ENCODE data around the gene CYP2A7.
"Not testable (repeated sequence)": the region's sequence is repeated elsewhere in the genome, so short reads cannot be mapped to it uniquely, and the experiment has no call there.

Gene CYP2A7

DNA sequence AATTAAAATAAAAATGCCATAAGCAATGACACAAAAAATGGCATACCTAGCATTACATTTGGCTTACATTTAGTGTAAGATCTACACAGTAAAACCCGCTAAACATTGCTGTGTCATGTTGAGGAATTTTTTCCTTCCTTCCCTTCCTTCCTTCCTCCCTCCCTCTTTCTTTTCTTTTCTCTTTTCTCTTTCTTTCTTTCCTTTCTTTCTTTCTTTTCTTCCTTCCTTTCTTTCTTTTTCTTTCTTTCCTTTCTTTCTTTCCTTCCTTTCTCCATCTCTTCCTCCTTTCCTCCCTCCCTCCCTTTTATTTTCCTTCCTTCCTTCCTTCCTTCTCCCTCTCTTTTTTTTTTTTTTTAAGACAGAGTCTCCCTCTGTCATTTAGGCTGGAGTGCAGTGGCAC lies 43.6 kb downstream of the CYP2A7 start:
- DNase-seq: not testable (repeated sequence)

DNA sequence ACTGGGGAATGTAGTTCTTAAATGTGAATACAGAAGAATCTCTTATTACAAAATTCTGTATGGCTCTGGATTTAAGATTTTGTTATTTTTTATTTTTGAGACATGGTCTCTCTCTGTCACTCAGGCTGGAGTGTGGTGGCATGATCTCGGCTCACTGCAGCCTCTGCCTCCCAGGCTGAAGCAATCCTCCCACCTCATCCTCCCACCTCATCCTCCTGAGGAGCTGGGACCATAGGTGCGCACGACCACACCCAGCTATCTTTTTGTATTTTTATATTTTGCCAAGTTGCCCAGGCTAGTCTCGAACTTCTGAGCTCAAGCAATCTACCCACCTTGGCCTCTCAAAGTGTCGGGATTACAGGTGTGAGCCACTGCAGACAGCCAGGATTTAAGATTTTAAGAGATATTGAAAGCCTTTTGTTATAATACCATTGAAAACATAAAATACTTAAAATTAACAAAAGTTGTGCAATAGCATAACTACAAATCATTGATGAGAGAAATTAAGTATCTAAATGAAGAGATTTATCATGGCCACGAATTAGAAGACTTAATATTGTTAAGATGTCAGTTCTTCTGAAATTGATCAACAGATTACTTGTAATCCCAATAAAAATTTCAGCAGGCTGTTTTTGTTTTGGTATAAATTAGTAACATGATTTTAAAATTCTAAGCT lies 45.1 kb downstream of the CYP2A7 start:
- DNase-seq: no peak

DNA sequence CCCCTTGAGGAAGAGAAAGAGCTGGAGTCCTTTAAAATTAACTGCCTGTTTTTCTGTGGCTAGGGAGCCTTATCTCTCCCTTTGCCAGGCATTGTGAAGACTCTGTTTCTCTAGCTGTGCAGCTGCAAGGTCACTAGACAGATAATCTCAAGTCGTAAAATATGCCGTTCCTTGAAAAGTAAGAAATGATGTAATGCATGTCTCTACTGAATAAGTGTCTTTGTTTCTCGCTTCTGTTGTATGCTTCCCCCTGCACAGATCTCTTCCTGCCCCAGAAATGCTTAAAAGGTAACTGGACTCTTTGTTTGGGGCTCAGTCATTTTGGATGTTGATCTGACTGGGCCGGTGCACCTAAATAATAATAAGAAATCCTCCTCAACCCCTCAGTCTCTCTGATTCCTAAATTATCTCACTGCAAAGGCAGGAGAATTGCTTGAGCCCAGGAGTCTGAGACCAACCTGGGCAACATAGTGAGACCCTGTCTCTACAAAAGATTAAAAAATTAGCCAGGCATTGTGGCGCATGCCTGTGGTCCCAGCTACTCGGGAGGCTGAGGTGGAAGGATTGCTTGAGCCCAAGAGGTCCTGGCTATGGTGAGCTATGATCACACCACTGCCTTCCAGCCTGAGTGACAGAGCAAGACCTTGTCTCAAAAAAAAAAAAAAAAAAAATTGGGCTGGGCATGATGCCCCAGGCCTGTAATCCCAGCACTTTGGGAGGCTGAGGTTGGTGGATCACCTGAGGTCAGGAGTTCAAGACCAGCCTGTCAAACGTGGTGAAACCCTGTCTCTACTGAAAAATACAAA lies 48.1 kb downstream of the CYP2A7 start:
- not testable (repeated sequence) for DNase-seq

DNA sequence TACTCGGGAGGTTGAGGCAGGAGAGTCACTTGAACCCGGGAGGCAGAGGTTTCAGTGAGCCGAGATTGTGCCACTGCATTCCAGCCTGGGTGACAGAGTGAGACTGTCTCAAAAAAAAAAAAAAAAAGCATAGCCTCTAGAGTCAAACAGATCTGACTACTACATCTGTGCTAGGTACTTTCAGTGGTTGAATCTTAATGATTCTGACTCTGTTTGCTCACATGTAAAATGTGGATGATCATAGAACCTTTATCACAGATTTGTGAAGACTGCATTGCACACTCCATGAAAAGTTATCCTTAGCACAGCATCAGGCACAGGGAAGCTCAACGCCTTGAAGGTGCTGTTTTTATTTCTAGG lies 49.6 kb downstream of the CYP2A7 start:
- DNase-seq: not testable (repeated sequence)

DNA sequence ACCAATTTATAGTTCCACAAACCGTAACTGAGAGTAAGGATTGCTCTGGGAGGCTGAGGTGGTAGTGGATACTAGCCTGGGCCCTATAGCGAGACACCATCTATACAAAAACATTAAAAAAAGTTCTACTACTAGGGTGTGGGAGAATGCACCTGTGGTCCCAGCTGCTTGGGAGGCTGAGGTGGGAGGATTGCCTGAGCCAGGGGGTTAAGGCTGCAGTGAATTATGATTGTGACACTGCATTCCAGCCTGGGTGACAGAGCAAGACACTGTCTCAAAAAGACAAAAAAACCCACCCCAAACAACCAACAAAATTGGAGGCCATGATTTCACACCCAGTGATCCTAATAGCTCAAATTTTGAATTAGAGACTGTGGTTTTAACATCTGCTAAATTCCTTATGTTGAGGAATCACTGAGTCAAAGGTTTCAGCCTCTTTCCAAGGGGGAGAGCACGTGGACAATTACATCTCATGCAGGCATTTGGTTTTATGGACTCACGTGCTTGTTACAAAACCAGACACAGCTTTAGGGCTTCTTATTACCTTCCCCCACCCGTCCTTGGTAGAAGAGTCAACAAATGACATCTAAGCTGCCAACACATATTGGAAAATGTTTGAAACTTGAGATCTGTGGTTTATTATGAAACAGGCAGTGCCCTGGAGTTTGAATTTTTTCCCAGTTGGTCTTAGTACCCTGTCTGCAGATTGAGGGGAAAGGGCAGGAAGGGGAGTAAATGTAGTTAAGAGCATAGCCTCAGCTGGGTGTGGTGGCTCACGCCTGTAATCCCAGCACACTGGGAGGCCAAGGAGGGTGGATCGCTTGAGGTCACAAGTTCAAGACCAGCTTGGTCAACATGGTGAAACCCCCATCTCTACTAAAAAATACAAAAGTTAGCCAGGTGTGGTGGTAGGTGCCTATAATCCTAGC lies 50.3 kb downstream of the CYP2A7 start:
- DNase-seq: no peak

DNA sequence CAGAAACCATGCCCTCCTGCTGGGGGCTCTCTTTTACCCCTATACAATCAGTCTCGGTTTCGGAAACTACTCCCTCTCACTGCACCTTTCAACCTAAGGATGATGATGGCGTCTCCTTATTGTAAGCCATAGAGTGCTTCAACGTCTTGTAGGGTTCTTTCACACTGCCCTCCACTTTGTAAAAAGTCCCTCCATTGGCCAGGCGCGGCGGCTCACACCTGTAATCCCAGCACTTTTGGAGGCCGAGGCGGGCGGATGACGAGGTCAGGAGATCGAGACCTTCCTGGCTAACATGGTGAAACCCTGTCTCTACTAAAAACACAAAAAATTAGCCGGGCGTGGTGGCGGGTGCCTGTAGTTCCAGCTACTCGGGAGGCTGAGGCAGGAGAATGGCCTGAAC lies 51.3 kb downstream of the CYP2A7 start:
- DNase-seq: not testable (repeated sequence)

DNA sequence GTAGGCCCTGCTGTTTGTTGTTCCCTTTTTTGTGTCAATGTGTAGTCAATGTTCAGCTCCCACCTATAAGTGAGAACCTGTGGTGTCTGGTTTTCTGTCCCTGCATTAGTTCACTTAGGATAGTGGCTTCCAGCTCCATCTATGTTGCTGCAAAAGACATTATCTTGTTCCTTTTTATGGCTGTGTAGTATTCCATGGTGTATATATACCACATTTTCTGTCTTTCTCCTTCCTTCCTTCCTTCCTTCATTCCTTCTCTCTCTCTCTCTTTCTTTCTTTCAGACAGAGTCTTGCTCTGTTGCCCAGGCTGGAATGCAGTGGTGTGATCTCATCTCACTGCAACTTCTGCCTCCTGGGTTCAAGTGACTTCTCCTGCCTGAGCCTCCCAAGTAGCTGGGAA lies 52.8 kb downstream of the CYP2A7 start:
- no peak for DNase-seq

DNA sequence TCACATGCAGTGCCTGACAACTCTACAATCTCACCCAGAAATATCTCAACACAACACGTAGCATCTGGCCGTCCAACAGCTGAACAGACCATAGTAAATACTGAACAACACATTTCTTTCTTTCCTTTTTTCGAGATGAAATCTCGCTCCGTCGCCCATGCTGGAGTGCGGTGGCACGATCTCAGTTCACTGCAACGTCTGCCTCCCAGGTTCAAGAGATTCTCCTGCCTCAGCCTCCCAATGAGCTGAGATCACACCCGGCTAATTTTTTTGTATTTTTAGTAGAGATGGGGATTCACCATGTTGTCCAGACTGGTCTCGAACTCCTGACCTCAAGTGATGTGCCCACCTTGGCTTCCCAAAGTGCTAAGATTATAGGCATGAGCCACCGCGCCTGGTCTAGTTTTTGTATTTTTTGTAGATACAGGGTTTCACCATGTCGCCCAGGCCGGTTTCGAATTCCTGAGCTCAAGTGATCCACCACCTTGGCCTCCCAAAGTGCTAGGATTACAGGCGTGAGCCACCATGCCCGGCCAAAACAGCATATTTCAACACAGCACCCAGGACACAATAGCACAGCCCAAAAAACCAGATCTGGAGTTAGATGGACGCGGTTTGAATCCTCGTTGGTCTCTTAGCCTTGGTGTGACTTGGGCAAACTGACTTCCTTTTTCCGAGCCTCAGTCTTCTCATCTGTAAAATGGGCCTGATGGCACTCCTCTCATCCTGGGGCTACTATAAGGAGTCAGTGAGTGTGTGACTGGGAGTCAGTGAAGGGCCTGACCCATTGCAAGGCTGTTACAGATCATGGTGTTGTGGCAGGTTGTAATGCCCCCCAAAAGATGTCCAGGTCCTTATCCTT lies 54.4 kb downstream of the CYP2A7 start:
- no peak for DNase-seq

DNA sequence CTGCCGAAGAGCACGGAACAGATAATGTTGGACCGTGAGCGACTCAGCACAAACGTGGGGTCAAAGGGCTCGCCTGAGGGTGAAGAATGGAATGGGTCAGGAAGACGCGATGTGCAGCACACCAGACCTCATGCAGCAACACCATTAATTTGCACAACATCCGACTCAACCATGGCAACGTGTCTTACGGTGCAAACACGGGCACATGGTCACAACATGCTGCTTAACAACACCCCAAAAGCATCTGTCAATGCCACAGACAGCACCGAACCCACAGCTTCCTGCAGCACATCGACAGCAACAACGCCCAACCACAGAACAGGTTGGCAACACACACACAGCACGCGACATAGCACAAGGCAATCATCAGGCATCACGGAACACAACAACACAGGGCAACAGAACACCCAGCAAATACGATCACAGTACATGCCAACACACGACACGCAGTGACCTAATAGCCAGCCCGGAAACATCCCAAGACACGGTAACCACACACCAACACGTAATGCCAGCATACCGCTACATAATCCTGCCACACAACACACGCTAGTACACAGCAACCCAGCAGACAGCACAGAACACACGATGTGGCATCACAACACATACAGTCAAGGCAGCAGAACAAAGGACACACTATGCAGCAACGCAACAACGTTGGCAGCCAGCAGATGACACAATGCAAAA lies 55.2 kb downstream of the CYP2A7 start:
- DNase-seq: not testable (repeated sequence)

DNA sequence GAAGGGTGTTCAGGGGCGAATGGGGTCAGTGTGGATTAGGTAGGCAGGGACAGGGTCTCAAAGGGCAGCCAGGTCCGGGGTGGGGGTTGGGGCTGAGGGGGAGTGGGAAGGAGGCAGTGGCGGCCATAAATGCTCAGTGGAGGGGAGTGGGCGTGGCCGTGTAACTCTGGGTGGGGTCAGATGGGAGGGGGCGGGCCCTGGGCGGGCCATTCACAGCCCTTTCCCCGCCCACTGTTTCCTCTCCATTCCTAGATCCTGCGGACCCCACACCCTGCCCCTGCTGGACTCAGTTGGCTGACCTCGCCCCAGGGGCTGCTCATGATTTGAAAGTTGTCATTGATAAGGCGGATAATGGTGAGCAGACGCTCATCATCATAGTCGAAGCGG lies 55.7 kb downstream of the CYP2A7 start:
- not testable (repeated sequence) for DNase-seq

DNA sequence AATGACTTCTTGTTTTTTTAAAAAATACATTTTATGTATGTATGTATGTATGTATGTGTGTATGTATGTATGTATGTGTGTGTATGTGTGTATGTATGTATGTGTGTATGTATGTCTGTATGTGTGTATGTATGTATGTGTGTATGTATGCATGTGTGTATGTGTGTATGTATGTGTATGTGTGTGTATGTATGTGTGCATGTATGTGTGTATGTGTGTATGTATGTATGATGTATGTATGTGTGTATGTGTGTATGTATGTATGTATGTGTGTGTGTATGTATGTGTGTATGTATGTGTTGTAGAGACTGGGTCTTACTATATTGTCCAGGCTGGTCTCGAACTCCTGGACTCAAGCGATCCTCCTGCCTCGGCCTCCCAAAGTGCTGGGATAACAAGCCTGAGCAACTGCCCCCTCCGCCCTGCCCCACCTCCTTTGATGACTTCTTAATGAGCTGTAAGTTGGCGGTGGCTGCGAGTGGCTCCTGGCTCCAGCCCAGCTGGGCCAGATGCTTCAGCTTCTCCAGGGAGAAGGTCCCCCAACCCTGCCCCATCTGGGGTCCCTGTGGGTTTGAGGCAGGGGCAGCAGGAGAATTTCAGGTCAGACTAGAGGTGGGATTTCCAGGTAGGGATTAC lies 56.5 kb downstream of the CYP2A7 start:
- not testable (repeated sequence) for DNase-seq

Data from retina (tissue), 1 donor.